ENCODE data around the gene CACNA1D.

Gene CACNA1D

DNA sequence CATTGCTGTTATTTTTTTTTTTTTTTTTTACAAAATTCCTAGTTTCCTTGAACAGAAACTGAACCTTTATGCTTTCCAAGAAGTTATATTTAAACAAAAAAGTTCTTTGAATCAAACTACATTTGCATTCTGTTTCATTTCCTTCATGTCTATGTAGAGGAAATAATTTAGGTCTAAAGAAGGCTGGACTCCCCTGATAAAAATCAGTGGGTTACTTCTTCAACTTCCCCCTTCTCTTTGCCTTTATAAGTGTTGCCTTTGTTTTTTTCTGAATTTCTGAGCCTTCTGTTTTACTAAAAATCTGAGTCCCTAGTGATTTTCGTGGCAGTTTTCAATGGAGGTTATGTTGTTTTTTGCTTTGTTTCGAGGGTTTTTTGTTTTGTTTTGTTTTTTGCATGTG, 199.0 kb downstream of the CACNA1D start:
- CTCF ChIA-PET: no interaction called here
- no peak for DNase-seq (ENCODE audit: extremely low spot score)
- TF ChIP-seq LEF1 (IDR thresholded peaks at IDR 0.05; ENCODE audit: borderline replicate concordance) (no peak), FOXA1 (IDR thresholded peaks at IDR 0.05) (no peak), ARNT (IDR thresholded peaks at IDR 0.05) (no peak)
- TF ChIP-seq, protein P1, sequence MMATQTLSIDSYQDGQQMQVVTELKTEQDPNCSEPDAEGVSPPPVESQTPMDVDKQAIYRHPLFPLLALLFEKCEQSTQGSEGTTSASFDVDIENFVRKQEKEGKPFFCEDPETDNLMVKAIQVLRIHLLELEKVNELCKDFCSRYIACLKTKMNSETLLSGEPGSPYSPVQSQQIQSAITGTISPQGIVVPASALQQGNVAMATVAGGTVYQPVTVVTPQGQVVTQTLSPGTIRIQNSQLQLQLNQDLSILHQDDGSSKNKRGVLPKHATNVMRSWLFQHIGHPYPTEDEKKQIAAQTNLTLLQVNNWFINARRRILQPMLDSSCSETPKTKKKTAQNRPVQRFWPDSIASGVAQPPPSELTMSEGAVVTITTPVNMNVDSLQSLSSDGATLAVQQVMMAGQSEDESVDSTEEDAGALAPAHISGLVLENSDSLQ (IDR thresholded peaks at IDR 0.05): no peak
- POLR2A ChIA-PET: no interaction called here

DNA sequence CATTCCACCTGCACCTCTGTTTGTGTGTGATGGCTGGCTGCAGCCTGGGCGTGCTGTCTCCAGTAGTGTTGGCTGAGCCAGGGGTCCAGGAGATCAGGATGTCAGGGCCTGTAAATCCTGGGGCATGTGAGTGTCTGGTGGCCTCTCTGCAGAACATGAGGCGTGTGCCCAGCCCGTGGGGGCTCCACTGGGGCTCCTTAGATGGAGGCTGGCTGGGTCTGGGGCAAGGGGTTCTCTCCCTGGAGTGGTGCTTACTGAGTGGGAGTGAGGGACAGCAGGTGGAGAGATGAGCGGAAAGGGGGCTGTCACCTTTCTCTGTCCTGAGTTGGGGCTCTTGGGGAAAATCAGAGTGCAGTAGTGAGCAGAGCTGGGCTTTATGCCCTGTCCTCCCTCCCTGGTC, 199.6 kb downstream of the CACNA1D start:
- TF ChIP-seq ZNF384 (IDR thresholded peaks at IDR 0.05) (no peak), CTBP1 (IDR thresholded peaks at IDR 0.05; ENCODE audit: borderline replicate concordance) (no peak), FOXM1 (IDR thresholded peaks at IDR 0.05; ENCODE audit: borderline replicate concordance) (no peak), NFRKB (IDR thresholded peaks at IDR 0.05) (no peak), SP1 (IDR thresholded peaks at IDR 0.05) (no peak), BHLHE40 (IDR thresholded peaks at IDR 0.05; ENCODE audit: borderline replicate concordance) (no peak), HDGF (IDR thresholded peaks at IDR 0.05; ENCODE audit: borderline replicate concordance) (no peak), LEF1 (IDR thresholded peaks at IDR 0.05; ENCODE audit: borderline replicate concordance) (no peak), ELF4 (IDR thresholded peaks at IDR 0.05) (no peak), SUZ12 (IDR thresholded peaks at IDR 0.05) (no peak), TARDBP (IDR thresholded peaks at IDR 0.05) (no peak), ARNT (IDR thresholded peaks at IDR 0.05) (no peak), FOXA1 (IDR thresholded peaks at IDR 0.05) (no peak), FOXK2 (IDR thresholded peaks at IDR 0.05) (no peak), L3MBTL2 (conservative IDR thresholded peaks at IDR 0.05) (no peak)
- TF ChIP-seq, protein P1 (IDR thresholded peaks at IDR 0.05): no peak
- ChIA-PET POLR2A (no interaction called here), CTCF (no interaction called here)
- DNase-seq (ENCODE audit: extremely low spot score): no peak

DNA sequence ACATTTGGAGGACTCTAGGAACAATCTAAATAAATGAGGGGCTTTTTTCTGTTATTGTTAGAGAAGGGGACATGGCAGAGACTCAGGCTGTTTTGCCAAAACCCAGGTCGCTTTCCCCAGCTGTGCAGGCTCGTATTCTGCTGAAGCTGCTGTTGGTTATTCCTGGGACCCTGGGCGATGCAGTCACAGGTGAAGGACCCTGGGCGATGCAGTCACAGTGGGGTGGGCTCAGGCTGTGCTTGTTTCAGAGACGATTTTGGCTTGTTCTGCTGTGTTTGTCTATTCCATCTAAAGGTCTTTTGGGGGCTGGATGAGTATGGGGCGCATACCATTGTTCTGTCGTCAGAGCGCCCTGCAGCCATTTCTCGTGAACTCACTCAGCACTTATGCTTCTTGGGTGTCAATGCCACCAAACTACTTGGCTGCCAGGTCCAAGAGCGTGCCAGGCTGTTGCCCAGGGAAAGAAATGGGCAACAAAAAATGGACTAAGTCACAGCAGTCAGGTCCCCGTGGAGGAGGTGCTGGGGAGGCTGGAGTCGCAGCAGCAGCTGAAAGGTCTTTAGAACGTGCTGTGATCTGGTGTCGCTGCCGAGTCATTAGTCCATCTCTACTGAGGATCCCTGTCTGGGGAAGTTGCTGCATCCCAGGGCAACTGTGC, 200.4 kb downstream of the CACNA1D start:
- no peak for DNase-seq (ENCODE audit: extremely low spot score)
- ChIA-PET POLR2A (no interaction called here), CTCF (no interaction called here)
- TF ChIP-seq FOXK2 (IDR thresholded peaks at IDR 0.05) (no peak), ELF4 (IDR thresholded peaks at IDR 0.05) (no peak), FOXA1 (IDR thresholded peaks at IDR 0.05) (no peak), HDGF (IDR thresholded peaks at IDR 0.05; ENCODE audit: borderline replicate concordance) (no peak)

DNA sequence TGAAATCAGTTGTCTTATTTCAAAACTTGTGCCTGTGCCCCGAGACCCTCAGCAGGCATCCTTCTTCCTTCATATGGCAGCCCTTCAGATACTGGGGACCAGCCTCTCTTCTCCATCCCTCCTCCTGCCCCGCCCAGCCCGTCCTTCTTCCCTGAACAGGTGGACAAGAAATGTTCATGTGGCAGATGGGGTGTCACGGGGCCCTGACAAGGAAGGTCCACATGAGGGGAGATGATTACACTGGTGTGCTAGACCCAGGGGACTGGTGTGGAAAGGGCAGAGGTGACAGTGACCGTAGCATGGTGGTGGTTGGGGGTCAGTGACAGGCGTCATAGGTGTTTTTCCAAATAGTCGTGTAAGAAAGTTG, 200.9 kb downstream of the CACNA1D start:
- ChIA-PET POLR2A (no interaction called here), CTCF (no interaction called here)
- TF ChIP-seq FOXM1 (IDR thresholded peaks at IDR 0.05; ENCODE audit: borderline replicate concordance) (no peak), HDGF (IDR thresholded peaks at IDR 0.05; ENCODE audit: borderline replicate concordance) (no peak), ZNF384 (IDR thresholded peaks at IDR 0.05) (no peak), SP1 (IDR thresholded peaks at IDR 0.05) (no peak), ELF4 (IDR thresholded peaks at IDR 0.05) (no peak), FOXA1 (IDR thresholded peaks at IDR 0.05) (no peak), LEF1 (IDR thresholded peaks at IDR 0.05; ENCODE audit: borderline replicate concordance) (no peak), NFRKB (IDR thresholded peaks at IDR 0.05) (no peak), ARNT (IDR thresholded peaks at IDR 0.05) (no peak), CTBP1 (IDR thresholded peaks at IDR 0.05; ENCODE audit: borderline replicate concordance) (no peak)
- TF ChIP-seq, protein P1 (IDR thresholded peaks at IDR 0.05): no peak
- no peak for DNase-seq (ENCODE audit: extremely low spot score)

DNA sequence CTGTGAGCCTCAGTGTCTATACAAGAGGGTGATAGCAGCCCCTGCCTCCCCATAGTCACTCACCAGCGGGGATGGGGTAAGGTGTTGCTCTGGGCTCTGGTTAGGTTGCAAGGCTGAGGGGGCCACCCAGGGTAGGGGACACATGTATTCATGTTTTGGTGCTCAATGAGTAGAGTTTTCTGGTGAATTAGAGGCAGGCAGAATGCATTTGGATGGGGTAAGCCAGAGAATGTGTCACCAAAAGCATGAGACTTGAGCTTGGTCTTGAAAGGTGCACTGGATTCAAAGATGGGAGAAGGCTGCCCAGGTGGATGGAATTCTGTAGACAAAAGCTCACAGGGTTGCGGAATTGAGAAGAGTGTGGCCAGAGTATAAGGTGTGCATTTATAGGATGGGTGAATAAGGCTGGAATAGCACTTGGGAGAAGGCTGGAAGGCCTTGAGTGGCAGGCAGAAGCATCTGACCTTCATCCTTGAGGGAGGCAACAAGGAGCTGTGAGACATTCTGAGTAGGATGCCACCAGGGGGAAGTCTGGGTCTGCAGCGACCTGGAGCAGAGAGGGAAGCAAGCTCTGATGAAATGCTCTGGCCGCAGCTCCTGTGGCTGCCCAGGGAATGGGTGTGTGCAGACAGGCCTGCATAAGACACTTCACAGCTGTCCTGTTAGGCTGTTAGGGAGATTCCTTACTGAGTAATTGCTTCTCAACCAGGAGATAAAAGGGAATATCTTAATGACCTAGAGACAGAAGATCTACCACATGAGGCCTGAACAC, 202.2 kb downstream of the CACNA1D start:
- TF ChIP-seq FOXM1 (IDR thresholded peaks at IDR 0.05; ENCODE audit: borderline replicate concordance) (no peak), BHLHE40 (IDR thresholded peaks at IDR 0.05; ENCODE audit: borderline replicate concordance) (no peak), FOXK2 (IDR thresholded peaks at IDR 0.05) (no peak), ELF4 (IDR thresholded peaks at IDR 0.05) (no peak), SUZ12 (IDR thresholded peaks at IDR 0.05) (no peak), LEF1 (IDR thresholded peaks at IDR 0.05; ENCODE audit: borderline replicate concordance) (no peak)
- TF ChIP-seq, protein P1 (IDR thresholded peaks at IDR 0.05): no peak
- DNase-seq (ENCODE audit: extremely low spot score): no peak
- ChIA-PET POLR2A (no interaction called here), CTCF (interaction anchor here (0.6 kb wide), 1 partner anchor 27 kb away, joined by 3 read pairs; no protein-coding TSS in a partner anchor)

DNA sequence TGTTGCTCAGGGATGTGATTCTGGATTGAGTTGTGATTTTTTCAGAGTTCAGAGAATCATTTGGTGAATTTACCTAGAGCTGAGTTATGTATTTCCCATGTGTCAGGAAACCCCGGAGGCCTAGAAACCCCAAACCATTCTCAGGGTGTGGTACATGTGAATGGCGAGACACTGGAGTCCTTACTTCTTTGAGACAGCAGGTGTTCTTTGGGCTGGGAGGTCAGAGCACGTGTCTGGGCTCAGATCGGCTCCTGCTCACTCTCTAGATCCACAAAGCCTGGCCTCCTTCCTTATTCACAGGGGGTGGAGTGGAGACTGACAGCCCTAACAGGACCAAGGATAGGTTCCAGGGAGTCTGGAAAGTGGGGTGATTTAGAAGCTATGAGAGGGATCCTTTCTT, 206.0 kb downstream of the CACNA1D start:
- no peak for DNase-seq (ENCODE audit: extremely low spot score)
- no peak for TF ChIP-seq HDGF (IDR thresholded peaks at IDR 0.05; ENCODE audit: borderline replicate concordance)
- CTCF ChIA-PET: no interaction called here
- POLR2A ChIA-PET: no interaction called here

Measured in HEK293T (cell line).